C4-2B (cell line): ENCODE results near the gene NODAL.

Experiments
- H3K27ac ChIP-seq: fragments of 450-650 bp; 2 replicates; pipeline ENCODE4 v1.5.1; 2017
- ZFX ChIP-seq: fragments of 450-650 bp; IDR thresholded peaks from 2 replicates; pipeline ENCODE4 v1.6.1; 2017
- TF ChIP-seq, protein P1 (sequence below): fragments of 450-650 bp; conservative IDR thresholded peaks from 2 replicates; pipeline ENCODE4 v1.5.1; 2017; ENCODE audit warnings: mild to moderate bottlenecking

Gene NODAL

DNA sequence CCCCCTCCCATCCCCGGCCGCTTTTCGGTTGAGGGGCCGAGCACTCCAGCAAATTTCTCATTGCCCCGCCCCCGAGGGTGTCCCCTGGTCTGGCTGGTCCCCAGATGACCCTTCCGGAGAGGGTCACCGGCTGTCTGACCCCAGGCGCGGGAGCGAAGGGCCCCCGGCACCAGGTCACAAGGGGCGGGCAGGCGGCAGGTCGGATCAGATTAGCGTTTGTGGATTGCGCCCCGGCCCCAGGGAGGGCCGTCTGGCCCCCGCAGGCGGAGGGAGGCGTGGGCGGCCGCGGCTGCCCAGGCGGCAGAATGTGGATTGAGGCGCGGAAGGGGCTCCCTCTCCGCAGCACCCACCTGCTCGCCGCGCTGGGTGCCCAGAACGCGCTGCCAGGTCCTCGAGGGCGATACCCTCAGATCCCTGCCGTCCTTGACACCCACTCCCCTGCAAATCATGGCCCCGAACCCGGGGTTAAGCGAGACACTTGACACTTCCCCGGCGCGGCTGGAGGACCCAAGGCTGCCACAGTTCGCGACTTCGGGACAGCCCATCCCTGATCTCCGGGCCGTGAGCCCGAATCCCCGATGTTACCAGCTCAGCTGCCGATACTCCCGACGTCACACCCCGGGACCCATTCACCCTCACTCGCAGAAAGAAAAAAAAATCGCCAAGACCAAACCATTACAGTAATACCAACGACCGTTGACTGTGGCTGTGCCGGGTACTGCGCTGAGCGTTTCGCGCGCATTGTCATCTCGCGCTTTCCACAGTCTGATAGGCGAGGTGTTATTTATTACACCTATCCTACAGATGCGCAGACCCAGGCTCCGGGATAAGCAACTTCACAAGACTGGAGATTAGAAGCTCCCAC, 953 bp downstream of the NODAL start:
- TF ChIP-seq, protein P1, sequence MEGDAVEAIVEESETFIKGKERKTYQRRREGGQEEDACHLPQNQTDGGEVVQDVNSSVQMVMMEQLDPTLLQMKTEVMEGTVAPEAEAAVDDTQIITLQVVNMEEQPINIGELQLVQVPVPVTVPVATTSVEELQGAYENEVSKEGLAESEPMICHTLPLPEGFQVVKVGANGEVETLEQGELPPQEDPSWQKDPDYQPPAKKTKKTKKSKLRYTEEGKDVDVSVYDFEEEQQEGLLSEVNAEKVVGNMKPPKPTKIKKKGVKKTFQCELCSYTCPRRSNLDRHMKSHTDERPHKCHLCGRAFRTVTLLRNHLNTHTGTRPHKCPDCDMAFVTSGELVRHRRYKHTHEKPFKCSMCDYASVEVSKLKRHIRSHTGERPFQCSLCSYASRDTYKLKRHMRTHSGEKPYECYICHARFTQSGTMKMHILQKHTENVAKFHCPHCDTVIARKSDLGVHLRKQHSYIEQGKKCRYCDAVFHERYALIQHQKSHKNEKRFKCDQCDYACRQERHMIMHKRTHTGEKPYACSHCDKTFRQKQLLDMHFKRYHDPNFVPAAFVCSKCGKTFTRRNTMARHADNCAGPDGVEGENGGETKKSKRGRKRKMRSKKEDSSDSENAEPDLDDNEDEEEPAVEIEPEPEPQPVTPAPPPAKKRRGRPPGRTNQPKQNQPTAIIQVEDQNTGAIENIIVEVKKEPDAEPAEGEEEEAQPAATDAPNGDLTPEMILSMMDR = no peak
- TF ChIP-seq ZFX = no peak
- H3K27ac ChIP-seq = no peak overlapping the region

DNA sequence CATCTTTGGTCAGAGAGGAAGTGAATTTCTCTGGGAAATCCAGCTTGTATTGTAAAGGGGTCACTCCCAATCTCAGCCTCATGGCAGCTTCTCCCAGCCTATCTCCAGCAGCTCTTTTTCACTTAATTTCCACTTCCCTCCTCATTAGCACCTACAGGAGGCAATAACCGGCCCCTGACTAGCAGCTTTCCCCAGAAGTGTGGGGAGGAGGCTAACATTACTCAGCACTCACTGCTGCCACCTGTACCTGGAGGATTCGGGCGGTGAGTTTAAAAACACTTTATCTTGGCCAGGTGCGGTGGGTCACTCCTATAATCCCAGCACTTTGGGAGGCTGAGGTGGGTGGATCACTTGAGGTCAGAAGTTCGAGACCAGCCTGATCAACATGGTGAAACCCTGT, 3.8 kb downstream of the NODAL start:
- no peak for TF ChIP-seq ZFX
- TF ChIP-seq, protein P1 = no peak
- no peak overlapping the region for H3K27ac ChIP-seq

DNA sequence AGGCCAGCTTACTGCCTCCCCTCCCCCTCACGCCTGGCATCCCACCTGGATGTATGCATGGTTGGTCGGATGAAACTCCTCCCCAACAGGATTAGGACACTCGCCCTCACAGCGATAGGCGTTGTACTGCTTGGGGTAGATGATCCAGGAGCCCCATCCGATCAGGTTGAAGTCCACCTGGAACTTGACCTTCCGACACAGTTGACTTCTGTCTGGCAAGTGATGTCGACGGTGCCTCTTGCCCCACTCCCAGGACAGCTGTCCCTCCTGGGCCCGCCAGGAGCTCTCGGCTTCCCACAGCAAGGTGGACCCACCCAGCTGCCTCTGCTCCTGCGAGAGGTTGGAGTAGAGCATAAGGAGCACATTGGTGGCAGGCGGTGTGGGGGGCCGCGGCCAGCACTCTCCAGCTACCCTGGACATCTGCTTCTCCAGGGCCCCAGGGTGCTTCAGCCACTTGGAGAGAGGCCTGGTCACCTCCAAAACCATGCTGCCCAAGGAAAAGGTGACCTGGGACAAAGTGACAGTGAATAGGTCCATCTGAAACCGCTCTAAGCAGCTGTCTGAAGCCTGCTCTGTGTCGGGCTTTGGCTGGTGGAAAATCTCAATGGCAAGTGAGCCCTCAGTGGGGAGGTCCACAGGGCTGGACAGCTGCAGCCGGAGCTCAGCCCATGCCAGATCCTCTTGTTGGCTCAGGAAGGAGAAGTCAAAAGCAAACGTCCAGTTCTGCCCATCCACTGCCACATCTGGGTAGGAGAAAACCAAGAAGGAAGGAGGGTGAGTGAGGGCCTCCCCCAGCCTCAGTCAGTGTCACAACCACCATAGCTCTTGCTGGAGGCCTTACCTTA, 6.0 kb downstream of the NODAL start:
- H3K27ac ChIP-seq = no peak overlapping the region
- TF ChIP-seq, protein P1 = no peak

DNA sequence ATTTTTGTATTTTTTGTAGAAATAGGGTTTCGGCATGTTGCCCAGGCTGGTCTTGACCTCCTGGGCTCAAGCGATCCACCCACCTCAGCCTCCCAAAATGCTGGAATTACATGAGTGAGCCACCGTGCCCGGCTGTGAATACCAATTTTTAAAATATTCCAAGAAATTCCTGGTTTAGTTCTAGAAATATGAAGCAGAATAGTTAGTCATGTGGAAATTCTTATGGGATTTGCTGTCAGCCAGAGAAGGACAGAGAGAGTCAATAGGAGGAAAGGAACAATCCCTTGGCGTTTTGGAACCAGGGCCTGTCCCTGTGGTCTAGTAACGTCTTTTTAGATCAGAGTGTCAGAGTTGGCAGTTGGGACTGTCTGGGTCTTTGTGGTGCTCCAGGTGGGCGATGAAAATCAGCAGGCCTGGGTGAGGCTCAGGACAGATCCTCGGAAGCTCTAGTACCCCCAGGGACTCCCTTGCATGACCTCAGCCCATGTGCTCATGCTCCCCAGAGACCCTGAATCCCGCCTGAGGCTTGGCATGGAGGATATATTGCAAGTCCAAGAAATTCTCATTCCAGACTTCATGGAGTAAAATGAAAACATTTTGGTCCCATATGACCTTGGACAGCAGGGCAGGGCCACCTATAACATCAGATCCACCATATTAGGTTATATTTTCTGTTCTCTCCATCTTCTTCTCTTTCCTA, 7.8 kb downstream of the NODAL start:
- no peak overlapping the region for H3K27ac ChIP-seq
- no peak for TF ChIP-seq ZFX
- TF ChIP-seq, protein P1 = no peak

DNA sequence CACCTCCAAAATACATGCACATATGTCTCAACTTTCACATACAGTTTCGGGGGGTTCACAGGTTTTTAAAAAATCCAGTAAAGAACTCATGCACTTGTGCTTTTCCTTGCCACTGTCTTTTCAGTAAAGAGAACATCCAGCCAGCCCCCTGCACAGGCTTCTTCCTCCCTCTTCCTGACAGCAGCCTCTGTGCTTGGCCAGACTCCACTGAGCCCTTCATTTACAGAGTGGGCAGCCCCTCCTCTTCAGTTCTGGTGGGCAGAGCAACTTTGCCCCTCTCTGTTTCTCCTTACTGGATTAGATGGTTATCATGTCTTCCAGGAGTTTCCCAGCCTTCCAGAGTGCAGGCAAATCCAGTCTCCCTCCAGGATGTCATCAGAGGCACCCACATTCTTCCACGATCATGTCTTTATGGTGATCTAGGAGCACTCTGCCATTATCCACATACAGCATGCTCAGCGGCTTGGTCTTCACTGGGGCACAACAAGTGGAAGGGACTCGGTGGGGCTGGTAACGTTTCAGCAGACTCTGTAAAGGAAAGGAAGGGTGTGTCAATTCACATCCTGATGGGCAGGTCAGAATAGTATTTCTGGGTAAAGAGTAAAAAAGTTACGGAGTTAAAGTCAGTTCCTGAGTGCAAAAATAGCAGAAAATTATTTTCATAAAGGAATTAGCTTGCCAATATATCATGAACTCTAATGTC, 8.8 kb downstream of the NODAL start:
- no peak for TF ChIP-seq ZFX
- no peak overlapping the region for H3K27ac ChIP-seq

DNA sequence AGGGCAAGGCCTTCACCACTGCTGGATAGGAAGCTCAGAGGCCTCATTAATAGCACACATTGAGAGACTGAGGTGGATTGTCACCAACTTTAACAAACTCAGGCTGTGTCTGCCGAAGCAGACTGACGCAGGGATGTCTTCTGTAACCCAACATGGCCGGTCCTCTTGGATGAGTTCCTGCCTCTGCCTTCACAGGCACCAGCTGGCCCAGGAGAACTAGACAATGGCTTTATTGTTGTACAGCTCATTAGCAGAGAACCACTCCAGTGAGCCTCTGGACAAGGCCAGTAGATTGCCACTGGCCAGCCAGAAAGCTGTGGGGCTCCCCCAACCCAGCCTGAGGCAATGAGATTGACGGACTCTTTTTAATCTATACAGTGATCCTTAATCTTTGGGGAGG, 9.4 kb downstream of the NODAL start:
- H3K27ac ChIP-seq = no peak overlapping the region
- TF ChIP-seq ZFX = no peak
- TF ChIP-seq, protein P1 = no peak
